HepG2 (cell line): ENCODE results near the gene COA1. TPM values are rescaled to one million over a fixed set of nuclear protein-coding genes. Genes with fewer than 3 reads are reported as not detected.

Experiments
- ARID5B ChIP-seq: IDR thresholded peaks from 2 replicates; pipeline ENCODE4 v1.4.0; 2020; ENCODE audit warnings: mild to moderate bottlenecking, missing genetic modification reagents
- ATF2 ChIP-seq: sonication (generic); formaldehyde crosslinking; IDR thresholded peaks from 2 replicates; pipeline ENCODE4 v1.4.0; 2020; ENCODE audit warnings: missing genetic modification reagents
- FOXA3 ChIP-seq: IDR thresholded peaks from 2 replicates; pipeline ENCODE4 v1.6.1; 2016; ENCODE audit warnings: missing genetic modification reagents, missing compliant biosample characterization
- HBP1 ChIP-seq: IDR thresholded peaks from 2 replicates; pipeline ENCODE4 v1.6.1; 2016; ENCODE audit warnings: low read depth, control low read depth
- HOXA9 ChIP-seq: sonication (generic); formaldehyde crosslinking; IDR thresholded peaks from 2 replicates; pipeline ENCODE4 v1.8.1; 2022; ENCODE audit warnings: missing genetic modification reagents, mild to moderate bottlenecking, moderate library complexity, borderline replicate concordance
- KAT8 ChIP-seq: IDR thresholded peaks from 2 replicates; pipeline ENCODE4 v1.6.1; 2016; ENCODE audit warnings: missing genetic modification reagents, missing compliant biosample characterization
- MTF2 ChIP-seq: sonication (generic); formaldehyde crosslinking; IDR thresholded peaks from 2 replicates; pipeline ENCODE4 v1.5.0; 2020; ENCODE audit warnings: missing genetic modification reagents, borderline replicate concordance
- NCOA2 ChIP-seq: sonication (generic); formaldehyde crosslinking; IDR thresholded peaks from 2 replicates; pipeline ENCODE4 v1.8.0; 2022; ENCODE audit warnings: inconsistent platforms
- SALL1 ChIP-seq: sonication (generic); formaldehyde crosslinking; IDR thresholded peaks from 2 replicates; pipeline ENCODE4 v1.8.0; 2022; ENCODE audit warnings: mild to moderate bottlenecking, missing genetic modification reagents
- SMAD3 ChIP-seq: sonication (generic); formaldehyde crosslinking; IDR thresholded peaks from 2 replicates; pipeline ENCODE4 v1.4.0; 2020; ENCODE audit warnings: missing genetic modification reagents
- SOX13 ChIP-seq, 3 experiments: fragments of 450-650 bp in 1 of 3; sonication (generic) in 1 of 3; formaldehyde crosslinking in 1 of 3; IDR thresholded peaks in 2 of 3; conservative IDR thresholded peaks in 1 of 3; 2 replicates each; pipeline versions ENCODE4 v1.5.0 to v1.6.1; 2016 to 2020; ENCODE audit warnings: antibody characterized with exemption in 1 of 3, mild to moderate bottlenecking in 1 of 3, missing compliant biosample characterization in 1 of 3, missing genetic modification reagents in 1 of 3, moderate library complexity in 1 of 3
- SSRP1 ChIP-seq: IDR thresholded peaks from 2 replicates; pipeline ENCODE4 v1.6.1; 2016; ENCODE audit warnings: control low read depth
- ZNF577 ChIP-seq: sonication (generic); formaldehyde crosslinking; IDR thresholded peaks from 2 replicates; pipeline ENCODE4 v1.4.0; 2020; ENCODE audit warnings: mild to moderate bottlenecking, low read depth, missing genetic modification reagents, borderline replicate concordance
- polyA plus RNA-seq, 8 experiments: library from polyadenylated mRNA; depleted of rRNA in 3 of 8; stranded (reverse) in 7 of 8; unstranded in 1 of 8; fragments of >200 nt; fragmentation: Illumina TruSeq in 4 of 8; extraction: Trizol in 4 of 8; gene quantifications; 2 replicates each; pipeline versions ENCODE4 v1.2.1 to v1.2.3, GENCODE V29; 2011 to 2016; ENCODE audit warnings: low read depth in 4 of 8, missing spikeins in 1 of 8, mixed read lengths in 1 of 8; ENCODE audit not compliant: insufficient read depth in 1 of 8
- total RNA-seq, 5 experiments: library from RNA; depleted of rRNA; stranded (reverse); fragments of >200 nt; fragmentation: Illumina TruSeq; extraction: Trizol; gene quantifications; 2 replicates each; pipeline ENCODE4 v1.2.3, GENCODE V29; 2016; ENCODE audit warnings: low read depth in 1 of 5
- TF ChIP-seq, protein P1 (sequence below): sonication (generic); formaldehyde crosslinking; IDR thresholded peaks from 2 replicates; pipeline ENCODE4 v1.4.0; 2020; ENCODE audit warnings: low read depth, missing genetic modification reagents
- TF ChIP-seq, protein P2 (sequence below): IDR thresholded peaks from 2 replicates; pipeline ENCODE4 v1.6.1; 2012; ENCODE audit warnings: low read depth, low read length, improper control_type of control experiment

The COA1 gene
- total and polyA plus RNA-seq, 2 of the 13 experiments (the other 11 are each of a cell fraction or from before 2014, with no cell fraction given), result 33.2 to 65.7 TPM

GRCh38 chr7:43674559-43675436 lies 54.5 kb downstream of the COA1 start (continued):
- TF ChIP-seq HBP1 (CRISPR knock-in tag), result no peak
- TF ChIP-seq SALL1 (CRISPR knock-in tag), result peak; percentile 14; the same call in 1 of the 2 replicates
- TF ChIP-seq, protein P1, sequence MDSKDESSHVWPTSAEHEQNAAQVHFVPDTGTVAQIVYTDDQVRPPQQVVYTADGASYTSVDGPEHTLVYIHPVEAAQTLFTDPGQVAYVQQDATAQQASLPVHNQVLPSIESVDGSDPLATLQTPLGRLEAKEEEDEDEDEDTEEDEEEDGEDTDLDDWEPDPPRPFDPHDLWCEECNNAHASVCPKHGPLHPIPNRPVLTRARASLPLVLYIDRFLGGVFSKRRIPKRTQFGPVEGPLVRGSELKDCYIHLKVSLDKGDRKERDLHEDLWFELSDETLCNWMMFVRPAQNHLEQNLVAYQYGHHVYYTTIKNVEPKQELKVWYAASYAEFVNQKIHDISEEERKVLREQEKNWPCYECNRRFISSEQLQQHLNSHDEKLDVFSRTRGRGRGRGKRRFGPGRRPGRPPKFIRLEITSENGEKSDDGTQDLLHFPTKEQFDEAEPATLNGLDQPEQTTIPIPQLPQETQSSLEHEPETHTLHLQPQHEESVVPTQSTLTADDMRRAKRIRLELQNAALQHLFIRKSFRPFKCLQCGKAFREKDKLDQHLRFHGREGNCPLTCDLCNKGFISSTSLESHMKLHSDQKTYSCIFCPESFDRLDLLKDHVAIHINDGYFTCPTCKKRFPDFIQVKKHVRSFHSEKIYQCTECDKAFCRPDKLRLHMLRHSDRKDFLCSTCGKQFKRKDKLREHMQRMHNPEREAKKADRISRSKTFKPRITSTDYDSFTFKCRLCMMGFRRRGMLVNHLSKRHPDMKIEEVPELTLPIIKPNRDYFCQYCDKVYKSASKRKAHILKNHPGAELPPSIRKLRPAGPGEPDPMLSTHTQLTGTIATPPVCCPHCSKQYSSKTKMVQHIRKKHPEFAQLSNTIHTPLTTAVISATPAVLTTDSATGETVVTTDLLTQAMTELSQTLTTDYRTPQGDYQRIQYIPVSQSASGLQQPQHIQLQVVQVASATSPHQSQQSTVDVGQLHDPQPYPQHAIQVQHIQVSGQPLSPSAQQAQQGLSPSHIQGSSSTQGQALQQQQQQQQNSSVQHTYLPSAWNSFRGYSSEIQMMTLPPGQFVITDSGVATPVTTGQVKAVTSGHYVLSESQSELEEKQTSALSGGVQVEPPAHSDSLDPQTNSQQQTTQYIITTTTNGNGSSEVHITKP, result no peak
- TF ChIP-seq MTF2 (CRISPR knock-in tag), result no peak
- TF ChIP-seq ARID5B (CRISPR knock-in tag), result peak; percentile 93
- TF ChIP-seq NCOA2 (CRISPR knock-in tag), result peak; percentile 86
- peak; percentile 74 for TF ChIP-seq ATF2 (CRISPR knock-in tag)
- peak; percentile 82 for TF ChIP-seq FOXA3 (CRISPR knock-in tag)
- TF ChIP-seq HOXA9 (CRISPR knock-in tag), result no peak
- TF ChIP-seq, protein P2, sequence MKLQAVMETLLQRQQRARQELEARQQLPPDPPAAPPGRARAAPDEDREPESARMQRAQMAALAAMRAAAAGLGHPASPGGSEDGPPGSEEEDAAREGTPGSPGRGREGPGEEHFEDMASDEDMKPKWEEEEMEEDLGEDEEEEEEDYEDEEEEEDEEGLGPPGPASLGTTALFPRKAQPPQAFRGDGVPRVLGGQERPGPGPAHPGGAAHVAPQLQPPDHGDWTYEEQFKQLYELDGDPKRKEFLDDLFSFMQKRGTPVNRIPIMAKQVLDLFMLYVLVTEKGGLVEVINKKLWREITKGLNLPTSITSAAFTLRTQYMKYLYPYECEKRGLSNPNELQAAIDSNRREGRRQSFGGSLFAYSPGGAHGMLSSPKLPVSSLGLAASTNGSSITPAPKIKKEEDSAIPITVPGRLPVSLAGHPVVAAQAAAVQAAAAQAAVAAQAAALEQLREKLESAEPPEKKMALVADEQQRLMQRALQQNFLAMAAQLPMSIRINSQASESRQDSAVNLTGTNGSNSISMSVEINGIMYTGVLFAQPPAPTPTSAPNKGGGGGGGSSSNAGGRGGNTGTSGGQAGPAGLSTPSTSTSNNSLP, result peak; percentile 79
- no peak for TF ChIP-seq SSRP1
- peak; percentile 60 for TF ChIP-seq KAT8 (CRISPR knock-in tag)
- no peak for TF ChIP-seq ZNF577 (CRISPR knock-in tag)
- peak; percentile 58 for TF ChIP-seq SMAD3 (CRISPR knock-in tag)
- TF ChIP-seq SOX13 (IDR thresholded peaks at IDR 0.05), result no peak
- TF ChIP-seq SOX13 (CRISPR knock-in tag; conservative IDR thresholded peaks at IDR 0.05 in 1 of 2, IDR thresholded peaks at IDR 0.05 in 1 of 2), result peak in 1 of 2 experiments; percentile 62; a peak in 1 of 4 replicates
